Cerebellar nuclear complex (tissue), 1 donor: ENCODE measurements around the gene C5.

Experiments
- DNase-seq, 2 experiments: peaks; one replicate each; lab custom pipeline; 2025; lab: John Stamatoyannopoulos, UW

C5 gene

DNA sequence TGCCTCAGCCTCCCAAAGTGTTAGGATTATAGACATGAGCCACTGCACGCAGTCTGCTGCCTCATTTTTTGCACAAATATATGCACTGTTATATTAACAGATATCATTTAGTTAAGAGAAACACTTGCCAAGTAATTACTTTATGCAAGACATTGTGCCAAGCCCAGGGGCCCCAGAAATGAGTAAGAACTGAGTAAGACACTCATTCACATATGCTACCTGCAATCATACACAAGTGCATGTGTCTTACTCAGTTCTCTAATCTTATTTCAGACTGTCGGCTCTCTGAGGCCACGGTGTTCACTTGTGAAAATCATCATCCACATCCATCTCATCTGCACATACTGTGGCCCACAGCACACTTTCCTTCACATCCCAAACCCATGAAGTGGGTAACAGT is 139.4 kb downstream of the C5 start:
- DNase-seq = no peak

DNA sequence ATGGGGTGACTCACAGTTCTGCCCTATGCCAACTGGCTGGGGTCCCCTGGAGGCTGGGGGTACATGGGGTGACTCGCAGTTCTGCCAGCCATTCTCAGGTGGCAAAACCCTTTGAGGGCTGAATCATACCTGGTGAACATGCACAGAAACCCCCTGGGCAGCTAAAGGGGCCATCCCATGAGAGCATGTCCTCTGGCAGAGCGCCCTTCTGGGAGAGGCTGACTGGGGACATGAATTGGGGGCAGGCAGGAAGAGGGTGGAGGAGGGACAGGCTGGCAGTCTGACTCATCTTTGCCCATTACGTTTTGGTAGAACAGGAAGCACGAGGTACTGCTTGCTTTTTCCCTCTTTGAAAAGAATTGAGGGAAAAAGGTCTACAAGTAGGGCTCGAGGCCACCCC is 140.2 kb downstream of the C5 start:
- DNase-seq = no peak

DNA sequence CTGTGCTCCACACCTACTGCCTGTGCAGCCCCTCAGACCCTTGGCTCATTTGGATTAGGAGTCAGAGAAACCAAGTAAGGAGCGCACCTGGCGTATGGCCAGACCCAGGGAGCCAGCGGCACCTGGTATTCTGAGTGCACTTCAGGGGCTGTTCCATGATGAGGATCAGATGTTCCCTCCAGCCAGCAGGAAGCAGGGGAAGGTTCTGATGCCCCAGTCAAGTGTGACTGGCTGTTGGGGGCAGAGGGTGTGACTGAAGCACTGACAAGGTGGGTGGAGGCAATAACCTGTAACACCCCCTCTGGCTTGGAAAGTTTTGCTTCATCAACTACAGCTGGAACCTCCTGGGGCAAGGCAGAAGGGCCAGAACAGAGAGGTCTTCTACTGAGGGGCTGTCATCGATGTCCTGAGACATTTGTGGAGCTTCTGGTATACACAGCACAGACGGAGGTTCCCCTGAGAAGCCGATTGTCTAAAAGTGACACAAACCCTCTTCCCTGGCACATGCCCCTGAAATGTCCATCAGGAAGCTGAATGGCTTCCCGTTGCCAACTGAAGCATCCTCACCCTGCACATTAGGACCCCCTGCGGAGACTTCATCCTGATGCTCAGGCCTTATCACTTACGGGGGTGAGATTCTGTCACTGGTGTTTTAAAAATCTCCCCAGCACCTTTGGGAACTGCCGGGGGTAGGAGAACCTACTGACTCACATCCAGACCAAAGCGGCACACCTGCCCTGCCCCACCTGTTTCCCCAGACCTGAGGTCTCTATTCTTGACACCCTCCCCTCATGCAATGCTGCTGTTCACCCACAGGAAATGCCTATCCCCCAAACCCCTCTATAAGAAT is 144.5 kb downstream of the C5 start:
- no peak for DNase-seq

DNA sequence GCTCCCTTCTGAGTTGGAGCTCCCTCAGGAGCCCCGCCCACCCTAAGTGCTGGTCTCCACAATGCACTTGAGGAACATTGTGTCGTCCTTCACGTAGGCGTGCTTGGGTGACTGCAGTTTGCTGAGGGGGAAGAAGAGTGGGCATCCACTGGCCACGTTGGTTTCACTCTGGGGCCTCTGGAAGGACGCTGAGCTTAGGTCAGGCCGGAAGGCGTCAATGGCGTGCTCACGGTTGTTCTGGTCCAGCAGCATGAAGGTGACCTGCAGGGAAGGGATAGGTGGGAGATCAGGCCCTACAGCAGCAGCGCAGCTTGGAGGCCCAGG is 145.1 kb downstream of the C5 start:
- no peak for DNase-seq

DNA sequence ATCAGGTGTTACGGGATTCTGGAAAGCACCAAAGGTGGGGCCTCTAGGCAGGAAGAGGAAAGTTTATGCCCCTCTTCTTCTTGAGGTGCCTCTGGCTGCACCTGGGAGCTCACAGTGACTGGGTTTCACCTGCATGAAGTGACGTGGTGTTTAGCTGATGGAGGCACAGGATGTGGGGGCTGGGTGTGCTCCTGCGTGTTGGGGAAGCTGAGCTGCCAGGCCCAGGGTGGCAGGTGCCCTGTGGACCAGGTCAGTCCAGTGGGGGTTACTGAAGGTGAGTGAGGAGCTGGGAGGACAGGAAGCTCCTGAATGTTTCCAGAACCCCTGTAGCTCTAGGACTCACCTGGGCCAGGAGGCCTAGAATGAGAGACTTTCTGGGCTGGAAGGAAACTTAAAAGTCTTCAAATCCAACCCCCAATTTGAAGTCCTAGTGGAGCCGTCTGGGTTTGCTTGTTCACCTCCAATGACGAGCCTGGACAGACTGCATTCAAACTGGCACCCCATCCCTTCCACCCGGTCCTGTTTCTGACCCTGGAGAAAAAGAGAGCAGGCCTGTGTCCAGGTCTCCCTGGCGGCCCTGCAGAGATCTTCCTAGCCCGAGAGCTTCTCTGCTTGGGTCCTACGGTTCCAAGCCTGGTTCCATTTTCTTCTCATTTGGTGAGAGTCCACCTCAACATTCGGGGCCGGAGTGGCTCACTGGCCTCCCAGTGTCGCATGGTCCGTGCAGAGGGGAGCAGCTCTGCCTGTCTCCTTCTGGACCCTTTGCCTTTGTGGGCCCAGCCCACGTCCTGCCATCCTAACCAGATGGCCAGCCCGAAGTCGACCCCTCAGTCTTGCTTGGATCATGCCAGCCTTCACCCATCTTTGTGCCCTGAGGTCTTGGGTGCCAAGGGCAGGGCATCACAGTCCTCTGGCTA is 145.8 kb downstream of the C5 start:
- DNase-seq = no peak

DNA sequence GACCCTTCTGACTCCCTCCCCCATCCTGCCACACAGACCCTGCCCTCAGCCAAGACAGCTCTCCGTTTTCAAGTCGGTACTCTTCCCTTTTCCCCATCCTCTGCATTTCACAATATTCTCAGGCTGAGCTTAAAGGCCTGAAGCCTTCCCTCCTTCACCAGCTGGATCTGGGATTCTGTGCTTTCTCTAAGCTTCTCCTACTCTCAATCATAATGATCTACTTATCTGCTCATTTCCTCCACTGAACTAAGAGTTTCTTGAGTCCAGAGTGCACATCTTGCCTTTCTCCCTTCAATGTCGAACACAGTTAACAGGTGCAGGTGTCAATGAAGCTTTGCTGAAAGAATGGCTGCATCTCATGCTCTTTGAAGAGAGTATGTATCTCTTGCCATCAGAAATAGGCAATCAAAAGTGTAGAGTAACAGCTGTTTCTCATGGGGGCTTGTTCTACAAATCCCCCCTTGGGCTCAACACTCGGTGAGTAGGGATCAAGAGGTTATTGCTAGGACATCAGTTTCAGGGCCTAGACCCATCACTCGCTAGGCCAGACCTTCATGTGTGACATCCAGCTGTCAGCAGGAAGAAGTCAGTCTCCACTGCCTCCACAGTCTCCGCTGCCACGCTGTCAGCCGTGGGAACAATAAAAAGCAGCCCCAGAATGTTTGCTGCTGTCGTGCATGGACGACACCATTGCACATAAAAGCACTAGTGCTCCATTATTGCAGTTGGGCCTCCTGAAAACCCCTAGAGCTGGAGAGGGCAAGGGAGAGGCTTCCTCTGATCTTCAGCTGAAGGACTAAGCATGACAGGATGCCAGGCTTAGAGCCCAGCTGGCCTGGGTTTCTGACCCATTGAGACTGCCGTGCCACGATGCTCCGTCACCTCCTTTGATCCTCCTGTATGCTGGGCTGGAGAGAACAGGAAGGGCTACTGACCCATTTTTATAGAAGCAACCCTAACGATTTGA is 147.2 kb downstream of the C5 start:
- DNase-seq = no peak
